LNCAP (cell line): Measurements from ENCODE around the gene RASA3.

Experiments used
- TF ChIP-seq, protein P1 (sequence below): fragments of 450-650 bp; IDR thresholded peaks from 2 replicates; pipeline ENCODE4 v1.5.1; 2017; ENCODE audit warnings: mild to moderate bottlenecking

RASA3 gene

DNA sequence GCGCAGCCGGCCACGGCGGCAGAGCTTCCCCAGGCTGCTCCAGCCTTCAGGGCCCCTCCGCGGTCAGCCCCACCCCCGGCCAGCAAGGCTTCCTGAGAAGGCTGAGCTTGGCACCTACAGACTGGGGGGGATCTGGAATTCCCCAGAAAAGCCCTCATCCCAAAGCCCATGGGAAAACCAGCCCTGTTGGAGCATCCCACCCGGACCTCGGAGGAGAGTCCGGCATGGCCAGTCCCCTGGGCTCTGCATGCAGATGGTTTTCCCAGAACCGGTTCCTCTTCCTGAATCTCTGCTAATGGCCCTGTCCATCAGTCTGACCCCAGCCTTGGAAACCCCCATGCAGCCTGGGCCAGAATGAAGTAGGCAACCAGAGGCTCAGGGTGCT is 10.3 kb downstream of the RASA3 start:
- TF ChIP-seq, protein P1, sequence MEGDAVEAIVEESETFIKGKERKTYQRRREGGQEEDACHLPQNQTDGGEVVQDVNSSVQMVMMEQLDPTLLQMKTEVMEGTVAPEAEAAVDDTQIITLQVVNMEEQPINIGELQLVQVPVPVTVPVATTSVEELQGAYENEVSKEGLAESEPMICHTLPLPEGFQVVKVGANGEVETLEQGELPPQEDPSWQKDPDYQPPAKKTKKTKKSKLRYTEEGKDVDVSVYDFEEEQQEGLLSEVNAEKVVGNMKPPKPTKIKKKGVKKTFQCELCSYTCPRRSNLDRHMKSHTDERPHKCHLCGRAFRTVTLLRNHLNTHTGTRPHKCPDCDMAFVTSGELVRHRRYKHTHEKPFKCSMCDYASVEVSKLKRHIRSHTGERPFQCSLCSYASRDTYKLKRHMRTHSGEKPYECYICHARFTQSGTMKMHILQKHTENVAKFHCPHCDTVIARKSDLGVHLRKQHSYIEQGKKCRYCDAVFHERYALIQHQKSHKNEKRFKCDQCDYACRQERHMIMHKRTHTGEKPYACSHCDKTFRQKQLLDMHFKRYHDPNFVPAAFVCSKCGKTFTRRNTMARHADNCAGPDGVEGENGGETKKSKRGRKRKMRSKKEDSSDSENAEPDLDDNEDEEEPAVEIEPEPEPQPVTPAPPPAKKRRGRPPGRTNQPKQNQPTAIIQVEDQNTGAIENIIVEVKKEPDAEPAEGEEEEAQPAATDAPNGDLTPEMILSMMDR, result no peak

DNA sequence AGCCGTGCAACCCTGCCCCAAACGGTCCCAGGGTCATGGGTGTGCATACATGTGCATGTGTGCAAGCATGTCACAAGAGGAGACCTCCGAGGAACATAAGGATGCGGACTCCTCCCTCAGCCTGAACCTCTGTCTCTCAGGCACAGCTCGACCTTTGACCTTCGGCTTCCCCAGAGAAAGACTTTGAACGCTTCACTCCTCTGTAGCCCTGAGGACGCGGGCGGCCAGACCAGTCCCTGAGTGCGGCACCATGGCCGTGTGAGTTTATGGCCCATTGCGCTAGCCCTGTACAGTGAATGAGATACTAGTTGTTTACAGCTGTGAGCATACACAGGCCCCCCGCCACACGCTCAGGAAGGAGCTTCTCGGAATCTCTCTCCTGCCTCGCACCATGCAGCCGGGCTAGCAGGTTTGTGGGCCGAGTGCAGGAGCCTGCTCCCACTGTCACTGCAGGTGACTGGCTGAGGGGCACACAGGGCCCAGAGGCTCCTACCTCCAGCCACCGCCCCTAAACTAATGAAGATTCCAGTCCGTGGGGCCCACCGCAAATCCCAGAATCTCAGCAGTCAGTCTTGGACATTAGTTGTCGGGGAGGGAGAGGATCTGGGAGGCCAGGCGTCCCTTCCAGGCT is 10.8 kb downstream of the RASA3 start:
- TF ChIP-seq, protein P1, result no peak

GRCh38 chr13:114121031-114121430 is 11.4 kb downstream of the RASA3 start:
- TF ChIP-seq, protein P1, result no peak

DNA sequence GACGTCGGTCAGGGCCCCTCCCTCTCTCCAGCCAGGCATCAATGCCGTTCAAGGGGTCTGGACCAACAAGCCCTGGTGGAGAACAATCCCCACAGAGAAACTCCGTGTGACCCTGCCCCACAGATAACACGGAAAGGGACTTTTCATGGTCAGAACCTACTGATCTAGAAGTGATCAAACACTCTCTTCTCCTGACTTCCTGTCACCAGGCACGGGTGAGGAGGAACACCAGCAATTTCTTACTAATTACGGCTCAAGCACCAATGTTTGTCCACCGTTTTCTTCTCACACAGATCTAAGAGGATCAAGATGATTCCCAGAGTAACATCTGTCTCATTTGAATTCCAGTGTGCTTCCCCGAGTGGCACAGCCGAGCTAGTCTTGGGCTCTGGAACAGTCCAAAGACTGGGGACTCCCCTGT is 11.8 kb downstream of the RASA3 start:
- TF ChIP-seq, protein P1, result no peak

GRCh38 chr13:114119196-114119595 is 13.2 kb downstream of the RASA3 start:
- TF ChIP-seq, protein P1, result no peak

DNA sequence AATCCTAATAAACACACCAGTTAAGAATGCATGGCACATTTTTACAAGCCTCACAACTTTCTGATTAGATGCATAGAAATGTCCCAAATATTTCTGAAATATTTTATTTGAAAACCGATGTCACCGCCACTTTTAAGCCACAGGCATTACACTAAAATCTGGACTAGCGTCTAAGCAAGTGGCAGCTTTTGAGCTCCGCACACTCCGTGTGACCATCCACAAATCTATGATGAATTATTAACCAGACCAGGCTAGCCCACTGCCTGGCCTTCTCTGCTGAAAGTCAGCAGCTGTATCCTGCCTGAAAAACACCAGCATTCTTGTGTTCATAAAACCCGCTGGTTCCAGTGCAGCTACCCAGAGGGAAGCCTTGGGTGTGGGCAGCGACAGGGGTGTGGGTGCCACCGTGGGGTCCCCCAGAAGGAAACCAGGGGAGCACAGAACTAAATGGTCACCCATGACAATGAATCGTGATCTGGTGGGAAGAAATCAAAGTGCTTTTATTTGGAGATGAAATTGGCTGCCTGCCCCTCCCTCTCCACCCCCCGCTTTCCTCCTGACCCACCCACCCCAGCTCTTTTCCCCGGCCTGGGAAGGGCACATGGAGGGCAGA is 13.8 kb downstream of the RASA3 start:
- TF ChIP-seq, protein P1, result no peak

DNA sequence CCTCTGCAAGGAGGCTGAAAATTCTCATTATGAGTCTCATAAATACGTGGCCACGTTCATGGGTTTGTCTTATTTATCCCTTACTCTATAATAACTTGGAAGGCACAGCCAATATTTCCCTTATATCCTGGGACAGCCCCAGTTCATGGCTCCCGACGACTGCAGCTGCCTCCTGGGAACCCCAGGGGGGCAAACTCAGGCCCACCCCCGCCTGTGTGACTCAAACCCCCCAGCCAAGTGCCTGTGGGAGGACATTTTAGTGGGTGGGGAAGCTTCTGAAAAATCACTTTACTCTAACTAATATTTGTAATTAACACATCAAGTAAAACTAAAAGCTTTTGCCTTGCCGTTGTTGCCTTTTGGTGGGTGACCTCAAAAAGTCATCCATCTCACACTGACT is 14.3 kb downstream of the RASA3 start:
- TF ChIP-seq, protein P1, result no peak
